GM19455 (cell line): ENCODE measurements around the gene LCK.
A peak's percentile ranks its signal among the peaks of the same experiment; 100 is the strongest.
"Not testable (repeated sequence)": the region's sequence is repeated elsewhere in the genome, so short reads cannot be mapped to it uniquely, and the experiment has no call there.

Source experiments
- ATAC-seq: cut with Tn5 transposase; IDR thresholded peaks from one replicate; pipeline ENCODE4 v1.9.1; 2021; ENCODE audit not compliant: unreplicated experiment

The LCK gene

DNA sequence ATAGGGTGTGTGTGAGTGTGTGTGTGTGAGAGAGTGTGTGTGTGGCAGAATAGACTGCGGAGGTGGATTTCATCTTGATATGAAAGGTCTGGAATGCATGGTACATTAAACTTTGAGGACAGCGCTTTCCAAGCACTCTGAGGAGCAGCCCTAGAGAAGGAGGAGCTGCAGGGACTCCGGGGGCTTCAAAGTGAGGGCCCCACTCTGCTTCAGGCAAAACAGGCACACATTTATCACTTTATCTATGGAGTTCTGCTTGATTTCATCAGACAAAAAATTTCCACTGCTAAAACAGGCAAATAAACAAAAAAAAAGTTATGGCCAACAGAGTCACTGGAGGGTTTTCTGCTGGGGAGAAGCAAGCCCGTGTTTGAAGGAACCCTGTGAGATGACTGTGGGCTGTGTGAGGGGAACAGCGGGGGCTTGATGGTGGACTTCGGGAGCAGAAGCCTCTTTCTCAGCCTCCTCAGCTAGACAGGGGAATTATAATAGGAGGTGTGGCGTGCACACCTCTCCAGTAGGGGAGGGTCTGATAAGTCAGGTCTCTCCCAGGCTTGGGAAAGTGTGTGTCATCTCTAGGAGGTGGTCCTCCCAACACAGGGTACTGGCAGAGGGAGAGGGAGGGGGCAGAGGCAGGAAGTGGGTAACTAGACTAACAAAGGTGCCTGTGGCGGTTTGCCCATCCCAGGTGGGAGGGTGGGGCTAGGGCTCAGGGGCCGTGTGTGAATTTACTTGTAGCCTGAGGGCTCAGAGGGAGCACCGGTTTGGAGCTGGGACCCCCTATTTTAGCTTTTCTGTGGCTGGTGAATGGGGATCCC, 22.5 kb downstream of the LCK start:
- no peak for ATAC-seq

DNA sequence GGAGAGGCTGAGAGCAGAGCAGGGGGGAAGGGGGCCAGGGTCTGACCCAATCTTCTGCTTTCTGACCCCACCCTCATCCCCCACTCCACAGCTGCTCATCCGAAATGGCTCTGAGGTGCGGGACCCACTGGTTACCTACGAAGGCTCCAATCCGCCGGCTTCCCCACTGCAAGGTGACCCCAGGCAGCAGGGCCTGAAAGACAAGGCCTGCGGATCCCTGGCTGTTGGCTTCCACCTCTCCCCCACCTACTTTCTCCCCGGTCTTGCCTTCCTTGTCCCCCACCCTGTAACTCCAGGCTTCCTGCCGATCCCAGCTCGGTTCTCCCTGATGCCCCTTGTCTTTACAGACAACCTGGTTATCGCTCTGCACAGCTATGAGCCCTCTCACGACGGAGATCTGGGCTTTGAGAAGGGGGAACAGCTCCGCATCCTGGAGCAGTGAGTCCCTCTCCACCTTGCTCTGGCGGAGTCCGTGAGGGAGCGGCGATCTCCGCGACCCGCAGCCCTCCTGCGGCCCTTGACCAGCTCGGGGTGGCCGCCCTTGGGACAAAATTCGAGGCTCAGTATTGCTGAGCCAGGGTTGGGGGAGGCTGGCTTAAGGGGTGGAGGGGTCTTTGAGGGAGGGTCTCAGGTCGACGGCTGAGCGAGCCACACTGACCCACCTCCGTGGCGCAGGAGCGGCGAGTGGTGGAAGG, 23.7 kb downstream of the LCK start:
- no peak for ATAC-seq

DNA sequence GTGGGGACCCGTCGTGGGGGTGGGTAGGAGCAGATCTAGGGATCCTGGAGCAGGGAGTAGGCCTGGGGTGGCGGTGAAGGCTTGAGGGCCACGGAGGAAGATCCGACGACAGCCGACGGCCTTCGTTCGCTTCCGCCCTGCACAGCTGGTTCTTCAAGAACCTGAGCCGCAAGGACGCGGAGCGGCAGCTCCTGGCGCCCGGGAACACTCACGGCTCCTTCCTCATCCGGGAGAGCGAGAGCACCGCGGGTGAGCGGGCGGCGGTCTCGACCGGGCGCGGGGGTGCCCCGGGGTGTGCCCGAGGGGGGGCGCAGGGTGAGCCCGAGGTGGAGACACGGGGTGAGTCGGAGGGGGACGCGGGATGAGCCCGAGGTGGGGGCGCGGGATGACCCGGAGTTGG, 24.4 kb downstream of the LCK start:
- ATAC-seq = no peak

DNA sequence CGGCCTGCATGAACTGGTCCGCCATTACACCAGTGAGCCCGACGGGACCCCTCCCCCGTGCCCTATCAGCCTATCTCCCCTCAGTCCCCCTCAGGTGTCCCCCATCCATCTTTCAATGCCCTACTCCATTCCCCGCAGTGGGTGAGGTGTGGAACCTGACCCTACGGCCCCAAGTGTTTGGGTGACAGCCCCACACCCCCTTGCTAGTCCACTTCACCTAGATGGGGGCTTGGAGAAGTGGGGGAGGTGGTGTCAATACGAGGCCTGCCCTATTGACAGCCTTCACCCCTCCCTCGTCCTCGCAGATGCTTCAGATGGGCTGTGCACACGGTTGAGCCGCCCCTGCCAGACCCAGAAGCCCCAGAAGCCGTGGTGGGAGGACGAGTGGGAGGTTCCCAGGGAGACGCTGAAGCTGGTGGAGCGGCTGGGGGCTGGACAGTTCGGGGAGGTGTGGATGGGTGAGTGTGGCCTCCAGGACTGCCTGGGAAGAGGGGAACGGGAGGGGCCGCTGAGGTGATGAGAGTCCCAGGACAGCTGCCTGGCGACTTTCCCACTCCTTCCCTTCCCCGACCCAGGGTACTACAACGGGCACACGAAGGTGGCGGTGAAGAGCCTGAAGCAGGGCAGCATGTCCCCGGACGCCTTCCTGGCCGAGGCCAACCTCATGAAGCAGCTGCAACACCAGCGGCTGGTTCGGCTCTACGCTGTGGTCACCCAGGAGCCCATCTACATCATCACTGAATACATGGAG, 25.1 kb downstream of the LCK start:
- no peak for ATAC-seq

DNA sequence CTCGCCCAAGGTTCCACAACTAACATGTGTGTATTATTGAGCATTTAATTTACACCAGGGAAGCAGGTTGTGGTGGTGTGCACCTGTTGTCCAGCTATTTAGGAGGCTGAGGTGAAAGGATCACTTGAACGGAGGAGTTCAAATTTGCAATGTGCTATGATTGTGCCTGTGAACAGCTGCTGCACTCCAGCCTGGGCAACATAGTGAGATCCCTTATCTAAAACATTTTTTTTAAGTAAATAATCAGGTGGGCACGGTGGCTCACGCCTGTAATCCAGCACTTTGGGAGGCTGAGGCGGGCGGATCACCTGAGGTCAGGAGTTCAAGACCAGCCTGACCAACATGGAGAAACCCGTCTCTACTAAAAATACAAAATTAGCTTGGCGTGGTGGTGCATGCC, 33.7 kb downstream of the LCK start:
- not testable (repeated sequence) for ATAC-seq

DNA sequence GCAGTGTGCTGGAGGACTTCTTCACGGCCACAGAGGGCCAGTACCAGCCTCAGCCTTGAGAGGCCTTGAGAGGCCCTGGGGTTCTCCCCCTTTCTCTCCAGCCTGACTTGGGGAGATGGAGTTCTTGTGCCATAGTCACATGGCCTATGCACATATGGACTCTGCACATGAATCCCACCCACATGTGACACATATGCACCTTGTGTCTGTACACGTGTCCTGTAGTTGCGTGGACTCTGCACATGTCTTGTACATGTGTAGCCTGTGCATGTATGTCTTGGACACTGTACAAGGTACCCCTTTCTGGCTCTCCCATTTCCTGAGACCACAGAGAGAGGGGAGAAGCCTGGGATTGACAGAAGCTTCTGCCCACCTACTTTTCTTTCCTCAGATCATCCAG, 34.6 kb downstream of the LCK start:
- no peak for ATAC-seq

DNA sequence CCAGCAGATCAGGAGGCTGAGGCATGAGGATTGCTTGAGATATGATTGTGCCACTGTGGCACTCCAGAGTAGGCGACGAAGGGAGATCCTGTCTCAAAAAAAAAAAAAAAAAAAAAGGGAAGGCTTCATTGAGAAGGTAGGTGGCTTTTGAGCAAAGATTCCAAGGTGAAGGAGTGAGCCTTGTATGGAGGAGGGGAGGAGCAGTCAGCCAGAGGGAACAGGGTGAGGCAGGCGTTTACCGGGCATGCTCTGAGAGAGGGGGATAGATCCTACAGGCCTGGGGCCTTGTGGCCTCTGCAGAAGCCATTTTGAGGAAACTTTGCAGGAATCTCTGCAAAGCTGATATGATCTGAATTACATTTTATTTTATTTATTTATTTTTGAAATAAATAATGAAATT, 35.7 kb downstream of the LCK start:
- ATAC-seq = no peak

DNA sequence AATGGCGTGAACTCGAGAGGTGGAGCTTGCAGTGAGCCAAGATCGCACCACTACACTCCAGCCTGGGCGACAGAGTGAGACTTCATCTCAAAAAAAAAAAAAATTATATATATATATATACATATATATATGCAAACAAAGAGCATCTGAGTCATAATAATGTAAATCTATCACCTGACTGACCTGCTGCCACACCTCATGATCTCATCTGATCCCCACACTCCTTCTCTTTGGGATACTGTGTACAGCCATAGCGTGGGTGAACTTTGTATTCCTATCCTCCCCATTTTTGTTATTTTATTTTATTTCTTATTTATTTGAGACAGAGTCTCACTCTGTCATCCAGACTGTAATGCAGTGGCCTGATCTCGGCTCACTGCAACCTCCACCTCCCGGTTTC, 38.2 kb downstream of the LCK start:
- no peak for ATAC-seq

DNA sequence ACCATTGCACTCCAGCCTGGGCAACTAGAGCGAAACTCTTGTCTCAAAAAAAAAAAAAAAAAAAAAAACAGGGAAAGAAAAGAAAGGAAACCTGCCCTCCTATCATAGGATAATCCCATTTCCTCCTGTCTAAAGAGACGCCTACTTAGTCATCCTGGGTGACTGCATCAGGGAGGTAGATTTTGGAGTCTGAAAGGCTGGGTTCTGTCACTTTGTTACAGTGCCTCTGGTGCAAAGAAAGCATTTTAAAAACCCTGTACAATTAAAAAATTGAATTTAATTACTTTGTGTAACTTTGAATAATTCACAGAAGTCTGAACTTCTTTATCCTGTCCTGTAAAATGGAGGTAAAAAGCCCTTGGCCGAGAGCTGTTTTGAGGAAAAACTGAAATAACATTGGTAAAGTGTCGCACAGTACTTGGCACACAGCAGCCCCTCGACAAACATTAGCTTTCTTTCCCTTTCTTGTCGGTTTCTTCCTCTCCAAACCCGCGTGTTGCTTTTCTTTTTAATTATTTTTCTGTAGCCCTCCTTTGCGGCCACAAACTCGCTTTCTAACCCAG, 40.2 kb downstream of the LCK start:
- ATAC-seq = no peak

DNA sequence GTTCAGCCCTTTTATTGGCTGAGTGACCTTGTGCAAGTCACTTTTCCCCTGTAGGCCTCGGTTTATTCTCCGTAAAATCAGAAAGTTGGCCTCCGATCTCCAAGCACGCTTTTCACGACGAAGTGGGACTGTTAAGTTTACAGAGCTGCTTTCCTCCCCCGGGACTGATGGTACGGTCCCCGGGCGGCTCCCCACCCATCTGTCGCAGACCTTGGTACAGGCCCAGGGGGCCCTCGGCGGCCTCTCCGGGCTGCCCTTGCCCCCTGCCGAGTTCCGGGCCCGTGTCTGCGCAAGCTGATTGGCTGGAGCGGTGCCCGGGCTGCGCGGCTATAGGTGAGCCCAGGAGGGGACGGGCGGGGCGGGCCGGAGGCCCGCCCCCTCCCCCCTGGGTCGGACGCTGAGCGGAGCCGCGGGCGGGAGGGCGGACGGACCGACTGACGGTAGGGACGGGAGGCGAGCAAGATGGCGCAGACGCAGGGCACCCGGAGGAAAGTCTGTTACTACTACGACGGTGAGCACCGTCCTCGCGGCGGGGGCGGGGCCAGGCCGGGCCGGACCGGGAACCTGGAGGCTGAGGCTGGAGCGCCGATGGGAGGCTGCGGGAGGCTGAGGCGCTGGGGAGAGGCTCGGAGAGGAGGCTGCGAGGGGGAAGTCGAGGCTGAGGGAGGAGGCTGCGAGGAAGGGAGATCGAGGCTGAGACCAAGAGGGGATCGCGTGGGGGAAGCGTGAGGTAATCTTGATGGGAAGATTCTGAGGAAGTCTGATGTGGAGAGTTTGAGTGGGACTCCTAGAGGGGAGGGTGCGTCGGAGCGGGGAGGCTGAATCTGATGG, 40.9 kb downstream of the LCK start, which contains the start of gene HDAC1:
Gene HDAC1 (plus strand): TSS at position 376 of the 831 bp plus-strand sequence. CDS start 87 bp downstream, at position 463.
- peak; percentile 97 for ATAC-seq

DNA sequence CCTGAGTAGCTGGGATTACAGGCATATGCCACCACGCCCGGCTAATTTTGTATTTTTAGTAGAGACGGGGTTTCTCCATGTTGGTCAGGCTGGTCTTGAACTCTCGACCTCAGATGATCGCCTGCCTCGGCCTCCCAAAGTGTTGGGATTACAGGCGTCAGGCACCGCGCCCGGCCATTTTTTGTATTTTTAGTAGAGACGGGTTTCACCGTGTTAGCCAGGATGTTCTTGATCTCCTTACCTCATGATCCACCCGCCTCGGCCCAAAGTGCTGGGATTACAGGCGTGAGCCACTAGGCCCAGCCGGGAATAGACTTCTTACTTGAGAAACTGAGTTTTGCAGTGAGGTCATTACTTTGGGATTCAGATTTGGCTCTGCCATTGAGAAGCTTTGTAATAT, 47.1 kb downstream of the LCK start:
- not testable (repeated sequence) for ATAC-seq

DNA sequence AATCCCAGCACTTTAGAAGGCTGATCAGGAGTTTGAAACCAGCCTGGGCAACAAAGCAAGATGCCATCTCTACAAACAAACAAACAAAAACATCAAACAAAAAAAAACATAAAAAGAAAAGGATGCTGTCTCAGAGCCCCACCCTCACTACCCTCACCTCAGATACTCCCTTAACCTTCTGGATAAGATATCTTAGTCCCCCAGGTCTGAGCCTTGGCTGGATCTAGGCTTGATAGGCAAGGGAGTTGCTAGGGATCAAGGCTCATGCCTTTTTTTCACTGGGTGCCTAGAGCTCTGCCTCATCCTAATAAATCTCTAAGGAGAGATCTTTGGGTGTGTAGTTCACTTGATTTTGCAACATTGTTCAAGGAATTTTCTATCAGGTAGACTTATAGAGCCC, 48.3 kb downstream of the LCK start:
- no peak for ATAC-seq

DNA sequence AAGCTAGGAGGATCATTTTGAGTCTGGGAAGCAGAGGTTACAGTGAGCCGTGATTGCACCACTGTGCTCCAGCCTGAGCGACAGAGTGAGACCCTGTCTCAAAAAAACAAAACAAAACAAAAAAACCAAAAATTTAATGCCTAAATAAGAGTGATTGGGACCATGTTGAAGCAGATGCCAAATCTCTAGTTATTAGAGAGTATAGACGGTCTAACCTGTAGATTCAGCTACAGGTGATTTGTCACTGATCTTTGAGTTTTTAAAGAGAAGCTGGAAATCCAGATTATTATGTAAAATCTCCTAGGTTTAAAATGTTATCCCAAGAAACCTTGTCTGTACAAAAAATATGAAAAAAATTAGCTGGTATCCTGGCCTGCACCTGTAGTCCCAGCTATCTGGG, 52.3 kb downstream of the LCK start:
- ATAC-seq = no peak

DNA sequence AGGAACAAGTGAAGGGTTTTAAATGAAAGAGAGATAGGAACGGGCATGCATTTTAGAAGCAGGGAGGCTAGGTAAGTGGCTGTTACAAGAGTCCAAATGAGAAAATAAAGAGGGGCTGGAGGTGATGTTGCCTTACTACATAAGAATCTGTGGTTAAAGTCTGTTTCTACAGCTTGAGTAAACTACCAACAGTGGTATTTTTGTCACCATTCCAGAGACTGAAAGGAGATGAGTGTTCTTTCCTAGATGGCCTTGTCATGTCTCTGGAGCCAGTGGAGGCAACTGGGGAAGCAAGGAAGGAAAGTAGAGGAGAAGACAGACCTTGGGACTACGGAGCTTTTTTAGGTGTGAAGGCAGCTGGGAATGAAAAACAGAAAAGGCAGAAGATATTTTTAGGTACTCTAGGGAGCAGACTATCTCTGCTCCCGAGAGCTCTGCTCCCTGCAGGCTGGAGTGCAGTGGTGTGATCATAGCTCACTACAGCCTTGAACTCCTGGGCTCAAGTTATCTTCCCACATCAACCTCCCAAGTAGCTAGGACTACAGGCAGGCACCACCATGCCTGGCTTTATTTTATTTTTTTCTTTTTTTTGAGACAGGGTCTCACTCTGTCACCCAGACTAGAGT, 53.0 kb downstream of the LCK start:
- no peak for ATAC-seq

DNA sequence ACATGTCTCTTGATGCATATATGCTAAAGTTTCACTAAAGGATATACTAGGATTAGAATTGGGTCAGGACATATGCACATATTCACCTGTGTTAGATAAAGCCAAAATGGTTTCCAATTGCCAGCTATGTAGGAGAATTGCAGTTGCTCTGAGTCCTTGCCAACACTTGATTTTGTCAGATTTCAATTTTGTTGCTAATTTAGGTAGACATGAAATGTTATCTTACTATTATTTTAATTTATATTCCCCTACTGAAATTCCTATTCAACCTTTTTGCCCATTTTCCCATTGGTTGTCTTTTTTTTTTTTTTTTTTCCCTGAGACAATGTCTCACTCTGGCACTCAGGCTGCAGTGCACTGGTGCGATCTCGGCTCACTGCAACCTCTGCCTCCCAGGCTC, 54.2 kb downstream of the LCK start:
- ATAC-seq = no peak

DNA sequence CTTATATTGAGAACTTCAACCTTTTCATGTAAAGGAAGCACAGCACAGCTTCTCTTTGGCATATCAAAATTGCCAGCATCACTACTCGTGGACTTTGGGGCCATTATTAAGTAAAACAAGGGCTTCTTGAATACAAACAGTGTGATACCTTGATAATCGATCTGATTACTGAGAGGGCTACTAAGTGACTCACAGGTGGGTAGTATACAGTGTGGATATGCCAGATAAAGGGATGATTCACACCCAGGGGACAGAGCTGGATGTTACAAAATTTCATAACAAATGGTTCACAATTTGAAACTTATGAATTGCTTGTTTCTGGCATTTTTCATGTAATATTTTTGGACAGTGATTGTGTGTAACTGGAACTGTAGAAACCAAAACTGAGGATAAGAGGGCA, 56.3 kb downstream of the LCK start:
- ATAC-seq = no peak

DNA sequence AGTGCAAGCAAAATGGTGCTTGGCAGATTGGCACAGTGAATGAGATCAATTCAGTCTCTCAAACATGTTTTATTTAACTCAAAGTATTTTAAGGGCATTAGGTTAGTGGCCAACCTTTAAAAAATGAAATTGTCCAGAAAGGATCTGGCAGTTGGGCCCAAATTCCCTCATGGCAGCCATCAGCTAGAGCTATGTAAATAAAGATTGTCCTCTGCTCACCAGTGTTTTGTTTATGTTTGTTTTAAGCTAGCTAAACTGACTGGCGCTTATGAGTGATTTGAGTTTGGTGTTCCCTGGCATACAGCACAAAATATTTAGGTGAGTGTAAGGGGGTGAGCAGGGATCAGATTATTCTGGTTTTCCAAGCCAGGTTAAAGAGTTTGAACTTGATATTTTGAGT, 58.9 kb downstream of the LCK start:
- no peak for ATAC-seq

DNA sequence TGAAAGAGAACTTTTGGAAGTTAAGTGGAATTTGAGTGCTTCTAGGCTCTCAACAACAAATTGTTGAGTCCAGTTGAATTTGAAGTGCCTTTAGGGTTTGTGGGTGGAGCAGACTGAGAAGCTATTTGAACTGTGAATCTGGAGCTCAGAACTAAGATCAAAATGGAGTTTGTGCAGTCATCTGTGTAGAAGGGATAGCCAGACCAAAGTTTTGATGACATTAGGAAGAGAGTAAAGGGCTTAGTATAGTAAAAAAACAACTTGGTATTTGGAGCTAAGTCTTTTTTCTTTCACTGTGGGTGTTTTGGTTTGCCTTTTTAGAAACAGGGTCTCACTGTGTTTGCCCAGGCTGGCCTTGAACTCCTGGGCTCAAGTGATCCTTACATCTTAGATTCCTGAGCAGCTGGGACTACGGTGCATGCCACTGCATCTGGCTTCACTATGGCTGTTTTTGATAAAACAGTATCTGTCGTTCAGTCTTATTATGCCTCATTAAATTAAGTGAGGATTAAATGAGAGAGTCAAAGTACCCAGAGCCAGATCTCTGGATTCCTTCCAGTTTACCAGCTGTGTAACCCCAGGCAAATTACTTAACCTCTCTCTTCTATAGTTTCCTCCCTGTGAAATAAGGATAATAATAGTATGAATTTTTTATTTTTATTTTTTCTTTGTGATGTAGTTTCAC, 60.8 kb downstream of the LCK start:
- ATAC-seq = no peak

DNA sequence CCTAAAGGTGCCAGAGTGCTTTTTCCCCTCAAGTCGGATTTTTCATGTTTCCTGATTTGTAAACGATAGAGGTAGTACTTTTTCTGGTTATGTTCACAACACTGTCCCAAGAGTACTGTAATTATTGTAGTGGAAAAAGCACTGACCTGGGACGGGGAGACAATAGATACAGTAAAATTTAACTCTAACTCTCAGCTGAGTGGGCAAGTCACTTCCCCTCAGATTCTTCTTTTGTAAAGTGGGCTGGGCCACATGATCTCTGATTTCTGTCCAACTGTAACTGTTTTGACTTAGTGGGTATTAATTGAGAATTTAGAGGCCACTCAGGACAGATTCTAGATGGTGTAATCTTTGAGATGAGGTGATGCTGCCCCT, 65.8 kb downstream of the LCK start:
- ATAC-seq = peak; percentile 14
